Thoracic aorta (tissue), 2 donors: ENCODE data around the gene TBC1D4. TPM values are rescaled to one million over a fixed set of nuclear protein-coding genes. Genes with fewer than 3 reads are reported as not detected.
"Not testable (repeated sequence)": the region's sequence is repeated elsewhere in the genome, so short reads cannot be mapped to it uniquely, and the experiment has no call there.

Source experiments
- ATAC-seq: fragments of 150-250 bp; one replicate; pipeline ENCODE4 v1.8.0; 2017; ENCODE audit warnings: low read depth; ENCODE audit not compliant: insufficient number of reproducible peaks, low FRiP score
- DNase-seq: peaks from one replicate; pipeline ENCODE4 v3.0.0-alpha.2; 2020; ENCODE audit warnings: low spot score
- H3K27ac ChIP-seq, 2 donors: fragments of 200-600 bp; sonication (generic); 1 replicate in 1 of 2; 2 replicates in 1 of 2; pipeline ENCODE4 v1.5.1; 2016; ENCODE audit warnings: mild to moderate bottlenecking in 2 of 2, moderate library complexity in 2 of 2
- H3K27me3 ChIP-seq: fragments of 200-600 bp; sonication (generic); replicated peaks from 2 replicates; pipeline ENCODE4 v1.6.0; 2016; ENCODE audit warnings: mild to moderate bottlenecking; ENCODE audit not compliant: insufficient read depth
- H3K36me3 ChIP-seq: fragments of 200-600 bp; sonication (generic); one replicate; pipeline ENCODE4 v1.5.1; 2016
- H3K4me1 ChIP-seq, 2 donors: fragments of 200-600 bp; sonication (generic); 1 replicate in 1 of 2; 2 replicates in 1 of 2; pipeline versions ENCODE4 v1.5.1 to v1.6.0; 2016; ENCODE audit warnings: low read depth in 2 of 2, mild to moderate bottlenecking in 1 of 2; ENCODE audit not compliant: control insufficient read depth in 1 of 2
- H3K4me3 ChIP-seq: fragments of 200-600 bp; sonication (generic); 2 replicates; pipeline ENCODE4 v1.5.1; 2016; ENCODE audit warnings: mild to moderate bottlenecking
- H3K9me3 ChIP-seq: fragments of 200-600 bp; sonication (generic); 2 replicates; pipeline ENCODE4 v1.5.1; 2016
- total RNA-seq, 2 donors: library from RNA; depleted of rRNA; stranded (reverse); fragments of >200 nt; gene quantifications; one replicate each; pipeline versions ENCODE4 v1.1.0 to v1.2.3, GENCODE V29; 2016
- TF ChIP-seq, protein P1 (sequence below): fragments of 200-600 bp; sonication (generic); IDR thresholded peaks from one replicate; pipeline ENCODE4 v1.5.1; 2019; ENCODE audit warnings: antibody characterized with exemption

The TBC1D4 gene
- total RNA-seq, 2 donors from 2014 or later, result 15.8 to 20.3 TPM

DNA sequence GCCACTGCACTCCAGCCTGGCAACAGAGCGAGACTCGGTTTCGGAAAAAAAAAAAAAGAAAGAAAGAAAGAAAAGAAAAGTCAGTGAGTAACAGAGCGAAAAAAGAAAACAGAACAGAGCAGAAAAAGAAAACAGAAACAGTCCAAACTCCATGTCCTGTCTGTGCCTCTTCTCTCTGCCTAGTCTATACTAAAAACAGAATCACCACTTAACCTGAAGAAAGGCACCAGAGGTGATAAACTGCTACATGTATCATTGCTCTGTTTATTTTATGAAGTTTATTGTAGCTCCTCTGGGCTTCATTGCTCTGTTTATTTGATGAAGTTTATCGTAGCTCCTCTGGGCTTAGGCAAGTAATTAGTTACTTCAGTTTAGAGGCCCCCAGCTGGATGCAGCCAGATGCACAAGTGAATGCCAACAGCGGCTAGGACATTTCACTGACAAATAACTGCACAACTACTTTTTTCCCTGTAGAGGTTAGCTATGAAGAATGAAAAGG is 39.2 kb downstream of the TBC1D4 start:
- H3K4me3 ChIP-seq, result no peak overlapping the region
- H3K27me3 ChIP-seq, result no peaks in the 10 kb centered on the region
- no peaks in the 10 kb centered on the region for H3K36me3 ChIP-seq
- no peaks in the 10 kb centered on the region for H3K9me3 ChIP-seq
- no peak for ATAC-seq
- H3K4me1 ChIP-seq, result no peaks in the 10 kb centered on the region
- no peak for DNase-seq
- TF ChIP-seq, protein P1, sequence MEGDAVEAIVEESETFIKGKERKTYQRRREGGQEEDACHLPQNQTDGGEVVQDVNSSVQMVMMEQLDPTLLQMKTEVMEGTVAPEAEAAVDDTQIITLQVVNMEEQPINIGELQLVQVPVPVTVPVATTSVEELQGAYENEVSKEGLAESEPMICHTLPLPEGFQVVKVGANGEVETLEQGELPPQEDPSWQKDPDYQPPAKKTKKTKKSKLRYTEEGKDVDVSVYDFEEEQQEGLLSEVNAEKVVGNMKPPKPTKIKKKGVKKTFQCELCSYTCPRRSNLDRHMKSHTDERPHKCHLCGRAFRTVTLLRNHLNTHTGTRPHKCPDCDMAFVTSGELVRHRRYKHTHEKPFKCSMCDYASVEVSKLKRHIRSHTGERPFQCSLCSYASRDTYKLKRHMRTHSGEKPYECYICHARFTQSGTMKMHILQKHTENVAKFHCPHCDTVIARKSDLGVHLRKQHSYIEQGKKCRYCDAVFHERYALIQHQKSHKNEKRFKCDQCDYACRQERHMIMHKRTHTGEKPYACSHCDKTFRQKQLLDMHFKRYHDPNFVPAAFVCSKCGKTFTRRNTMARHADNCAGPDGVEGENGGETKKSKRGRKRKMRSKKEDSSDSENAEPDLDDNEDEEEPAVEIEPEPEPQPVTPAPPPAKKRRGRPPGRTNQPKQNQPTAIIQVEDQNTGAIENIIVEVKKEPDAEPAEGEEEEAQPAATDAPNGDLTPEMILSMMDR, result no peak
- no peak overlapping the region for H3K27ac ChIP-seq

DNA sequence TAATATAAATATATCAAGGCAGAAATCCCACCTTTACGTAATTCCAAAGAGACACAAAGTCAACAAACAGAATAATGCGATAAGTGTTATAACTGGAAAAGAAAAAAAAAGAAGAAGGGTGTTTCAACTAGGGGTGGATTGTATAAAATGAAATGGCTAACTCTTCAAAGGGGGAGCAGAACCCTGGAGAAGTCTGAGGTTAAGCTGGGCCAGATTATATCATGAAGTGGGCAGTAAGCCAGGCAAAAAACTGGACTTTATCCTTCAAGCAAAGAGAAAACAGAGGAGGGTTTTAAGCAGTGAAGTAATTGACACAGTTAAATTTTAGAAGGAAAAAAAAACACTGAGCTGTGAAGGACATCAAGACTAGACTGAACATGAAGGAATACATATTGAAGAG is 41.9 kb downstream of the TBC1D4 start:
- DNase-seq, result no peak
- H3K36me3 ChIP-seq, result no peaks in the 10 kb centered on the region
- H3K4me1 ChIP-seq, result no peaks in the 10 kb centered on the region
- no peak overlapping the region for H3K4me3 ChIP-seq
- no peak for ATAC-seq
- H3K9me3 ChIP-seq, result no peaks in the 10 kb centered on the region
- H3K27ac ChIP-seq, result no peak overlapping the region
- TF ChIP-seq, protein P1, result no peak
- H3K27me3 ChIP-seq, result no peaks in the 10 kb centered on the region

DNA sequence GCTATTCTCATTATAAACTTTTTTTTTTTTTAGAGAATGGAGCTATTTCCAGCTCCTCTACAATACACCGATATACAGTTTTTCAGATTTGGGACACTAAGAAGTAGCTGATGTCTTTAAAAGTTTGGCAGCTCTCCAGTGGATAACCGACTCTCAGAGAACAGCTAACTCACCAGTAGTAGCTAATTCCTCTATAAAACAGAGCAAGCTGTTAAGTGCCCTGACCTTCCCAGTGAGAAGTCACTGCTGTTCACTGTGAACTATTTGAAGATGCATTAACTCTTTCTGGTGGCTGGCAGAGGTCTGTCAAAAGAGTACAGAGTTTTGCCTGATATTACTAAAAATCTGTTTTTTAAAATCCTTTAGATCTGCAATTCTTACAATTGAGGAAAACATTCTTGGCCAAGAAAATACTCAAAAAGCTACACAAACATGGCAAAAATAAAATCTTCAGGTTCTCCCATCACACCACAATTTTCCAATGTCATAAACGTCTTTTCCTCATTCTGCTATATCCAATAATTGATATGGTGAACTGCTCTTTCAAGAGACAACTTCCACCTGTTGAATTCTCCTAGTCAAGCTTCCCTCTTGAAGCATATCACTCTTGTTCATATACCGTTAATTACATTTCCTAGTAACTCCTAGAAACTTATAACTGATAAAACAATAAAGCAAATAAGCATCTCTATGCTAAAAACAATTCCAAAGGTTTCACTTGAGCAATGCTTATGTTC is 44.2 kb downstream of the TBC1D4 start:
- Histone ChIP-seq H3K36me3 (no peaks in the 10 kb centered on the region), H3K27ac (no peak overlapping the region), H3K9me3 (no peaks in the 10 kb centered on the region), H3K4me1 (no peaks in the 10 kb centered on the region), H3K27me3 (no peaks in the 10 kb centered on the region), H3K4me3 (no peak overlapping the region)
- ATAC-seq, result no peak
- TF ChIP-seq, protein P1, result no peak
- no peak for DNase-seq

DNA sequence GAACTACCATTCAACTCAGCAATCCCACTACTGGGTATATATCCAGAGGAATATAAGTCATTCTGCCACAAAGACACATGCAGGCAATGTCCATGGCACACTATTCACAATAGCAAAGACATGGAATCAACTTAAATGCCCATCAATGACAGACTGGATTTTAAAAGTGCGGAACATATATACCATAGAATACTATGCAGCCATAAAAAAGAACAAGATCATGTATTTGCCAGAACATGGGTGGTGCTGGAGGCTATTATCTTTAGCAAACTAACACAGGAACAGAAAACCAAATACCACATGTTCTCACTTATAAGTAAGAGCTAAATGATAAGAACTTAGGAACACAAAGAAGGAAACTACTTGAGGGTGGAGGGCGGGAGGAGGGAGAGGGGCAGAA is 47.8 kb downstream of the TBC1D4 start:
- not testable (repeated sequence) for H3K27ac ChIP-seq, H3K4me1 ChIP-seq, H3K4me3 ChIP-seq, H3K36me3 ChIP-seq, DNase-seq, H3K9me3 ChIP-seq, H3K27me3 ChIP-seq, ATAC-seq

DNA sequence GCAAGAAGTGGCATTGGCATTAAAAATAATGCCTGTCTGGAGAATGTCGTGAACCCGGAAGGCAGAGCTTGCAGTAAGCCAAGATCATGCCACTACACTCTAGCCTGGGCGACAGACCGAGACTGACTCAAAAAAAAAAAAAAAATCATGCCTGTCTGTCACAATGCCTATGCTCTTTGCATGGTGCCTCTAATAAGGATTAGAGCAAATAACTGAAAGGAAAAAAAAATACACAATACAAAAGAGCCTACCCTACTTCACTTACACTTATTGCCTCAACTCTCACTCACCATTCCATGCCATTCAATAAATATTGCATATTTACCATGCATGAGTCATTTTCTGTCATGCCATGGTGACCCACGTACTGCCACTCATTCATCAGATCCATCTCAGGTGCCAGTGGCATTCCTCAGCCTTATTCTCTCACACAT is 49.1 kb downstream of the TBC1D4 start:
- no peaks in the 10 kb centered on the region for H3K27me3 ChIP-seq
- no peak overlapping the region for H3K27ac ChIP-seq
- H3K4me1 ChIP-seq, result no peaks in the 10 kb centered on the region
- no peaks in the 10 kb centered on the region for H3K9me3 ChIP-seq
- H3K36me3 ChIP-seq, result no peaks in the 10 kb centered on the region
- ATAC-seq, result no peak
- H3K4me3 ChIP-seq, result no peak overlapping the region
- no peak for DNase-seq
- TF ChIP-seq, protein P1, result no peak
